HCT116 (cell line): ENCODE results near the gene CSRP1. TPM values are rescaled to one million over a fixed set of nuclear protein-coding genes. Genes with fewer than 3 reads are reported as not detected.

Experiments
- ATAC-seq: fragments of 200-7000 bp; cut with Tn5 transposase; 2 replicates; pipeline ENCODE4 v1.9.1; 2020; ENCODE audit warnings: mild to moderate bottlenecking, moderate library complexity
- BruUV-seq: library from RNA; stranded (reverse); fragments of 400-500 nt; replicated peaks from 2 replicates; lab custom pipeline; 2021; lab: Mats Ljungman, UMichigan
- CTCF ChIA-PET: fragments of 300-600 bp; sonication (Branson Sonifier 250); formaldehyde crosslinking; loops from one replicate; lab custom pipeline; 2021; ENCODE audit warnings: antibody characterized with exemption; lab: Charles Lee
- POLR2A ChIA-PET: fragments of 300-600, 350-600 bp; sonication (Branson Sonifier 250); formaldehyde crosslinking; loops from one replicate; lab custom pipeline; 2021; ENCODE audit warnings: antibody characterized with exemption; lab: Charles Lee
- RAD21 ChIA-PET, 2 experiments: fragments of 300-600 bp; sonication (Branson Sonifier 250); formaldehyde crosslinking; loops; one replicate each; lab custom pipeline; 2023; ENCODE audit warnings: low total read pairs in 2 of 2; ENCODE audit not compliant: uncharacterized antibody in 2 of 2, unreplicated experiment in 2 of 2, low non-redundant PET in 1 of 2; lab: Charles Lee
- DNase-seq: peaks from one replicate; pipeline ENCODE4 v3.0.0-alpha.2; 2010; ENCODE audit warnings: low read depth, low spot score
- H2AFZ ChIP-seq: fragments of 200-600 bp; shearing (Covaris generic), sonication (generic); 2 replicates; pipeline ENCODE4 v1.6.1; 2017; ENCODE audit warnings: low read depth, mixed run types, mixed read lengths, antibody characterized with exemption, low read length; ENCODE audit not compliant: poor library complexity, severe bottlenecking
- H3K27ac ChIP-seq: 2 replicates; pipeline ENCODE4 v1.5.1; 2012; ENCODE audit warnings: low read depth, low read length
- H3K27me3 ChIP-seq: fragments of 200-600 bp; sonication (generic); 2 replicates; pipeline ENCODE4 v1.6.1; 2016; ENCODE audit warnings: mixed run types, low read length, mixed read lengths; ENCODE audit not compliant: insufficient read depth
- H3K36me3 ChIP-seq, 2 experiments: fragments of 200-500 bp in 1 of 2; fragments of 200-600 bp in 1 of 2; sonication (Bioruptor generic) in 1 of 2; sonication (generic) in 1 of 2; 2 replicates each; pipeline versions ENCODE4 v1.5.1 to v1.6.1; 2014 to 2016; ENCODE audit warnings: low read length in 2 of 2, inconsistent platforms in 1 of 2, mixed read lengths in 1 of 2, mixed run types in 1 of 2; ENCODE audit not compliant: insufficient read depth in 2 of 2, control insufficient read depth in 1 of 2
- H3K4me1 ChIP-seq, 2 experiments: fragments of 200-600 bp in 1 of 2; sonication (generic) in 1 of 2; 2 replicates each; pipeline versions ENCODE4 v1.5.1 to v1.6.1; 2012 to 2017; ENCODE audit warnings: low read length in 2 of 2, inconsistent platforms in 1 of 2, mild to moderate bottlenecking in 1 of 2, mixed read lengths in 1 of 2, mixed run types in 1 of 2, moderate library complexity in 1 of 2; ENCODE audit not compliant: insufficient read depth in 2 of 2, control insufficient read depth in 1 of 2
- H3K4me2 ChIP-seq: fragments of 200-600 bp; sonication (generic); 2 replicates; pipeline ENCODE4 v1.6.1; 2017; ENCODE audit warnings: mixed run types, low read length, mixed read lengths
- H3K4me3 ChIP-seq, 2 experiments: fragments of 200-600 bp in 1 of 2; sonication (generic) in 1 of 2; replicated peaks in 1 of 2; 2 replicates each; pipeline ENCODE4 v1.5.1; 2011 to 2016; ENCODE audit warnings: low read length in 2 of 2, control low read depth in 1 of 2, low read depth in 1 of 2, mild to moderate bottlenecking in 1 of 2, mixed read lengths in 1 of 2, mixed run types in 1 of 2
- H3K79me2 ChIP-seq: fragments of 200-600 bp; sonication (generic); 2 replicates; pipeline ENCODE4 v1.6.1; 2017; ENCODE audit warnings: mild to moderate bottlenecking, mixed run types, low read length, moderate library complexity, mixed read lengths; ENCODE audit not compliant: insufficient read depth
- H3K9ac ChIP-seq: fragments of 200-600 bp; sonication (generic); 2 replicates; pipeline ENCODE4 v1.6.1; 2016; ENCODE audit warnings: low read length, mixed read lengths
- H3K9me2 ChIP-seq: fragments of 200-600 bp; sonication (generic), shearing (Covaris generic); 2 replicates; pipeline ENCODE4 v1.6.1; 2017; ENCODE audit warnings: mixed run types, mild to moderate bottlenecking, moderate library complexity; ENCODE audit not compliant: insufficient read depth
- H3K9me3 ChIP-seq, 2 experiments: fragments of 200-500 bp in 1 of 2; fragments of 200-600 bp in 1 of 2; sonication (Bioruptor generic) in 1 of 2; sonication (generic) in 1 of 2; 2 replicates each; pipeline ENCODE4 v1.6.1; 2014 to 2017; ENCODE audit warnings: low read length in 2 of 2, mixed read lengths in 2 of 2, inconsistent platforms in 1 of 2, low read depth in 1 of 2, mild to moderate bottlenecking in 1 of 2, mixed run types in 1 of 2, moderate library complexity in 1 of 2; ENCODE audit not compliant: control insufficient read depth in 1 of 2, insufficient read depth in 1 of 2
- H4K20me1 ChIP-seq: fragments of 200-600 bp; sonication (generic), shearing (Covaris generic); 2 replicates; pipeline ENCODE4 v1.6.1; 2017; ENCODE audit warnings: mixed run types, mild to moderate bottlenecking, moderate library complexity; ENCODE audit not compliant: insufficient read depth
- CEBPB ChIP-seq: IDR thresholded peaks from 2 replicates; pipeline ENCODE4 v1.6.1; 2012; ENCODE audit warnings: low read depth
- ELF1 ChIP-seq: IDR thresholded peaks from 2 replicates; pipeline ENCODE4 v1.6.1; 2012; ENCODE audit warnings: low read depth, borderline replicate concordance
- EZH2 ChIP-seq: fragments of 200-600 bp; sonication (generic); IDR thresholded peaks from 2 replicates; pipeline ENCODE4 v1.6.1; 2017; ENCODE audit warnings: antibody characterized with exemption, mixed run types
- EZH2phosphoT487 ChIP-seq: fragments of 200-600 bp; IDR thresholded peaks from 2 replicates; pipeline ENCODE4 v1.6.1; 2018; ENCODE audit warnings: antibody characterized with exemption, borderline replicate concordance
- JUND ChIP-seq: IDR thresholded peaks from 2 replicates; pipeline ENCODE4 v1.6.1; 2012
- POLR2AphosphoS5 ChIP-seq: IDR thresholded peaks from 2 replicates; pipeline ENCODE4 v1.6.1; 2011; ENCODE audit warnings: mild to moderate bottlenecking, low read depth, low read length, moderate library complexity
- RAD21 ChIP-seq: IDR thresholded peaks from 2 replicates; pipeline ENCODE4 v1.6.1; 2012; ENCODE audit warnings: low read depth, mild to moderate bottlenecking
- REST ChIP-seq: IDR thresholded peaks from 2 replicates; pipeline ENCODE4 v1.6.1; 2012; ENCODE audit warnings: low read depth
- SP1 ChIP-seq: IDR thresholded peaks from 2 replicates; pipeline ENCODE4 v1.6.1; 2012; ENCODE audit warnings: low read depth
- TCF7L2 ChIP-seq: IDR thresholded peaks from 2 replicates; pipeline ENCODE4 v1.7.0; 2011; ENCODE audit warnings: borderline replicate concordance, inconsistent platforms; ENCODE audit not compliant: insufficient read depth, insufficient read length; ENCODE audit errors: extremely low read depth
- ZBTB33 ChIP-seq: IDR thresholded peaks from 2 replicates; pipeline ENCODE4 v1.6.1; 2011; ENCODE audit warnings: mild to moderate bottlenecking, low read length, moderate library complexity; ENCODE audit not compliant: insufficient replicate concordance; ENCODE audit errors: extremely low read depth
- ZFX ChIP-seq: fragments of 450-650 bp; IDR thresholded peaks from 2 replicates; pipeline ENCODE4 v1.6.1; 2017
- intact Hi-C: fragments of 100-400 bp; cut with micrococcal nuclease; formaldehyde crosslinking; loops from 2 replicates; pipeline ENCODE4 v1.10.0; 2022
- total RNA-seq: library from RNA; stranded (reverse); gene quantifications from one replicate; pipeline ENCODE4 v1.2.1, GENCODE V29; 2021; ENCODE audit not compliant: unreplicated experiment
- TF ChIP-seq, protein P1 (sequence below): IDR thresholded peaks from 2 replicates; pipeline ENCODE4 v1.6.1; 2012

Gene CSRP1
- total RNA-seq, 1 experiment from 2014 or later, result 51.7 TPM

DNA sequence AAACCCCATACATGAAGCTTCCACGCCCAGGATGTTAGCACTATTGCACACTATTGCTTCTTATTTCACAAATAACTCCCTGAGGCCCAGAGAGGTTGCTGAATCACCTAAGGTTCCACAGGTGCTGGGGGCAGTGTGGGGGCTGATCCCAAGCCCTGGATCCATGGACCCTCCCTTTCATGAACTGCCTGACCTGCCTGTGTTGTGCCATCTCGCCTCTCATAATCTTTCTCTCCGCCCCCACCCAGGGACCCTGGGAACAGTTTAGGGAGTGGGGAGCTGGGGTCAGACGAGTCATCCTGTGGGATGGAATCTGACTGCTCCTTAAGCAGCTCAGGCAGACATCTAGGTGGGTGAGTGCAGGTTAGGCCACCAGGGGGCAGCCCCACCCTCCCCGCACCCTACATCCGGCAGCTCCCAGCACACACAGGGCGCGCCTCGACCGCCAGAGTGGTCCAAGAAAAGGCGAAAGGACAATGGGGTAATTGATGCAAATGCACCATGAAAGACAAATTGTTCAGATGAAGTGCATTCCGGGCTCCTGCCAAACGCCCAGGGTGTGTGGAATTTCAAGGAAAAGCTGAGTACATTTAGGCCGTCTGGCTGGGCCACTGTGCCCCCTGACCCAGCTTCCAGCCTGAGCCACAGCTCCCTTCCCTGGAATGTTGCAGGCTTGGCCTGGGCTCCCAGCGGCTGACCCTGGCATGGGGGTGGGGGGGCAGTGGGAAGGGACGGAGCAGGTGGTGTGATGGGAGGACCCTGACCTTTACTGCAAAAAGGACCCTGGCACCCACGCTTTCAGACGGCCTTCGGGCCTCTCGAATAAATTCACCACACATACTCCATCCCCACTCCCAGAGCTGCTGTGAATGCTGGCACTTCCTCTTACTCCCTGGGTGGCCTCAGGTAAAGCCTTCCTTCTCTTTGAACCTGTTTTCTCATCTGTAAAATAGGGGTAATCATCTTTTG, 58.7 kb downstream of the CSRP1 start (continued):
- TF ChIP-seq ZBTB33, result no peak
- peak; percentile 91 for TF ChIP-seq RAD21
- TF ChIP-seq EZH2, result no peak
- TF ChIP-seq POLR2AphosphoS5, result no peak
- no peak for TF ChIP-seq JUND
- TF ChIP-seq ELF1, result no peak
- TF ChIP-seq EZH2phosphoT487, result no peak
- no peak for TF ChIP-seq SP1

- Histone ChIP-seq H3K36me3 (no peaks in the 10 kb centered on the region), H3K4me2 (no peak overlapping the region), H3K9ac (no peak overlapping the region), H3K9me3 (no peaks in the 10 kb centered on the region), H4K20me1 (no peaks in the 10 kb centered on the region), H3K27ac (no peak overlapping the region), H3K79me2 (no peaks in the 10 kb centered on the region), H2AFZ (no peak overlapping the region), H3K27me3 (no peaks in the 10 kb centered on the region), H3K4me1 (peaks cover 7 to 19% of the 10 kb centered on the region in 2 experiments; a peak in 3 of 4 replicates), H3K4me3 (no peak overlapping the region), H3K9me2 (no peaks in the 10 kb centered on the region)
- CTCF ChIA-PET, result interaction anchor here (2.1 to 4.3 kb wide), 2 partner anchors 9 to 10 kb away, joined by 7 to 63 read pairs; no protein-coding TSS in a partner anchor
- RAD21 ChIA-PET, result no interaction called here
- no TSS peak for BruUV-seq
- intact Hi-C loops, result no loop called here
- TF ChIP-seq, protein P1, sequence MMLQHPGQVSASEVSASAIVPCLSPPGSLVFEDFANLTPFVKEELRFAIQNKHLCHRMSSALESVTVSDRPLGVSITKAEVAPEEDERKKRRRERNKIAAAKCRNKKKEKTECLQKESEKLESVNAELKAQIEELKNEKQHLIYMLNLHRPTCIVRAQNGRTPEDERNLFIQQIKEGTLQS, result no peak
- TF ChIP-seq JUND (no peak), CEBPB (no peak), SP1 (no peak), REST (no peak), TCF7L2 (no peak), ZFX (no peak)
- POLR2A ChIA-PET, result no interaction called here
- ATAC-seq (no peak), DNase-seq (no peak)
These were observed 61.6 kb downstream of the CSRP1 start for GRCh38 chr1:201445310-201445709.
